Measurements from ENCODE around the gene STIMATE. TPM values are rescaled to one million over a fixed set of nuclear protein-coding genes. Genes with fewer than 3 reads are reported as not detected.

STIMATE gene
- total RNA-seq, 1 experiment from 2014 or later, result 6.3 TPM

- no peak for DNase-seq (ENCODE audit: low read depth)
Measured at GRCh38 chr3:52870471-52870870, 26.9 kb downstream of the STIMATE start.

GRCh38 chr3:52866427-52866826 is 30.9 kb downstream of the STIMATE start:
- no peak for DNase-seq (ENCODE audit: low read depth)

GRCh38 chr3:52865994-52866393 is 31.4 kb downstream of the STIMATE start:
- no peak for DNase-seq (ENCODE audit: low read depth)

GRCh38 chr3:52860424-52860768 is 37.0 kb downstream of the STIMATE start:
- no peak for DNase-seq (ENCODE audit: low read depth)

GRCh38 chr3:52859686-52860423 is 37.5 kb downstream of the STIMATE start:
- no peak for DNase-seq (ENCODE audit: low read depth)

GRCh38 chr3:52857864-52858263 is 39.5 kb downstream of the STIMATE start:
- DNase-seq (ENCODE audit: low read depth), result no peak

GRCh38 chr3:52857133-52857532 is 40.2 kb downstream of the STIMATE start:
- no peak for DNase-seq (ENCODE audit: low read depth)

- no peak for DNase-seq (ENCODE audit: low read depth)
Measured at GRCh38 chr3:52856666-52857065, 40.7 kb downstream of the STIMATE start.

GRCh38 chr3:52854013-52854412 is 43.3 kb downstream of the STIMATE start:
- no peak for DNase-seq (ENCODE audit: low read depth)

GRCh38 chr3:52852419-52852818 is 44.9 kb downstream of the STIMATE start:
- no peak for DNase-seq (ENCODE audit: low read depth)

- peak; percentile 16 for DNase-seq (ENCODE audit: low read depth)
Measured at GRCh38 chr3:52851348-52851747, 46.0 kb downstream of the STIMATE start.

- no peak for DNase-seq (ENCODE audit: low read depth)
Measured at GRCh38 chr3:52849656-52850055, 47.7 kb downstream of the STIMATE start.

- no peak for DNase-seq (ENCODE audit: low read depth)
Measured at GRCh38 chr3:52848617-52849016, 48.7 kb downstream of the STIMATE start.

- DNase-seq (ENCODE audit: low read depth), result no peak
Measured at GRCh38 chr3:52847726-52848125, 49.6 kb downstream of the STIMATE start.

GRCh38 chr3:52847241-52847640 is 50.1 kb downstream of the STIMATE start:
- DNase-seq (ENCODE audit: low read depth), result no peak

- no peak for DNase-seq (ENCODE audit: low read depth)
Measured at GRCh38 chr3:52846432-52846965, 50.8 kb downstream of the STIMATE start.

GRCh38 chr3:52845691-52846431 is 51.5 kb downstream of the STIMATE start:
- no peak for DNase-seq (ENCODE audit: low read depth)

- DNase-seq (ENCODE audit: low read depth), result no peak
Measured at GRCh38 chr3:52845157-52845556, 52.2 kb downstream of the STIMATE start.

- no peak for DNase-seq (ENCODE audit: low read depth)
Measured at GRCh38 chr3:52844290-52844975, 52.9 kb downstream of the STIMATE start.

- no peak for DNase-seq (ENCODE audit: low read depth)
Measured at GRCh38 chr3:52843881-52844280, 53.5 kb downstream of the STIMATE start.

GRCh38 chr3:52843108-52843865 is 54.1 kb downstream of the STIMATE start:
- DNase-seq (ENCODE audit: low read depth), result no peak

GRCh38 chr3:52842424-52842823 is 54.9 kb downstream of the STIMATE start:
- DNase-seq (ENCODE audit: low read depth), result no peak

Data from Daoy (cell line).